Measurements from ENCODE around the gene SRXN1. TPM values are rescaled to one million over a fixed set of nuclear protein-coding genes. Genes with fewer than 3 reads are reported as not detected.

Gene SRXN1
- total RNA-seq, 1 donor from 2014 or later: 17.7 TPM

- no peak overlapping the region for H3K4me3 ChIP-seq (ENCODE audit: insufficient read depth, low read depth, low read length)
- TF ChIP-seq CTCF (IDR thresholded peaks at IDR 0.05; ENCODE audit: insufficient read depth, low read depth, low read length) (no peak), EZH2 (IDR thresholded peaks at IDR 0.05; ENCODE audit: insufficient read depth, low read length) (no peak)
- no peaks in the 10 kb centered on the region for H3K9me3 ChIP-seq (ENCODE audit: insufficient read depth, low read depth, low read length)
- FAIRE-seq: no peak
- no peak overlapping the region for H3K27ac ChIP-seq (ENCODE audit: low read depth, low read length)
- H3K27me3 ChIP-seq (ENCODE audit: insufficient read depth, low read length): peaks cover 45% of the 10 kb centered on the region
- no peaks in the 10 kb centered on the region for H4K20me1 ChIP-seq (ENCODE audit: insufficient read depth, low read length)
- Mint-ChIP-seq H3K27me3 (ENCODE audit: low read depth, unreplicated experiment) (peaks cover 38% of the 10 kb centered on the region), H3K4me1 (ENCODE audit: low read depth, unreplicated experiment) (peaks cover 15% of the 10 kb centered on the region), H3K4me3 (ENCODE audit: unreplicated experiment) (no peak overlapping the region), H3K9me3 (ENCODE audit: unreplicated experiment) (no peaks in the 10 kb centered on the region), H3K36me3 (ENCODE audit: low read depth, unreplicated experiment) (no peaks in the 10 kb centered on the region), H3K27ac (ENCODE audit: unreplicated experiment) (no peak overlapping the region)
- no peak overlapping the region for H2AFZ ChIP-seq (ENCODE audit: low read depth, low read length)
- H3K4me1 ChIP-seq (ENCODE audit: insufficient read depth, low read length): no peaks in the 10 kb centered on the region
- H3K9ac ChIP-seq (ENCODE audit: low read length): no peak overlapping the region
- H3K4me2 ChIP-seq (ENCODE audit: low read length): no peak overlapping the region
- H3K79me2 ChIP-seq (ENCODE audit: insufficient read depth, low read length): no peaks in the 10 kb centered on the region
- DNase-seq (ENCODE audit: low read depth): no peak
- no peaks in the 10 kb centered on the region for H3K36me3 ChIP-seq (ENCODE audit: insufficient read depth, low read length)
These were observed 12.3 kb upstream of the SRXN1 start for GRCh38 chr20:665276-665675.

DNA sequence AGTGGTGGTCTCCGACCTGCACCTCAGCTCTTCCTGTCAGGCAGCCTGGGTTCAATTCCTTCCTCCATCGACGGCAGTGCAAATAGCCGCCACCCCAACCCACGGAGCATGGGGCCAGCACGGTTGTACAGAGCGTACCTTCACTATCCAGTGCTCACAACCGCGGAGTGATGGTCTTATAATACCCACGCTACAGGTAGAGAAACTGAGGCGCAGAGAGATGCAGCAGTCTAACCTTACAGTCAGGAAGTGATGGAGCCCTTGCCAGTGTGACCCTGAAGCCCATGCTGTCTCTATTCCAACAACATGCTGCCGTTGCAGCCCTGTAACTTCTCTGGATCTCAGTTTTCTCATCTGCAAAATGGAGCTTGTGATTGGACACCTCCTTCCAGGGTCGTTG lies 11.6 kb upstream of the SRXN1 start:
- Mint-ChIP-seq H3K9me3 (ENCODE audit: unreplicated experiment) (no peaks in the 10 kb centered on the region), H3K27ac (ENCODE audit: unreplicated experiment) (no peak overlapping the region), H3K4me3 (ENCODE audit: unreplicated experiment) (no peak overlapping the region), H3K27me3 (ENCODE audit: low read depth, unreplicated experiment) (peaks cover 42% of the 10 kb centered on the region), H3K36me3 (ENCODE audit: low read depth, unreplicated experiment) (no peaks in the 10 kb centered on the region), H3K4me1 (ENCODE audit: low read depth, unreplicated experiment) (peaks cover 17% of the 10 kb centered on the region)
- Histone ChIP-seq H3K36me3 (ENCODE audit: insufficient read depth, low read length) (no peaks in the 10 kb centered on the region), H3K27me3 (ENCODE audit: insufficient read depth, low read length) (peaks cover 45% of the 10 kb centered on the region), H2AFZ (ENCODE audit: low read depth, low read length) (no peak overlapping the region), H3K27ac (ENCODE audit: low read depth, low read length) (no peak overlapping the region), H3K79me2 (ENCODE audit: insufficient read depth, low read length) (no peaks in the 10 kb centered on the region), H4K20me1 (ENCODE audit: insufficient read depth, low read length) (no peaks in the 10 kb centered on the region), H3K4me1 (ENCODE audit: insufficient read depth, low read length) (no peaks in the 10 kb centered on the region), H3K4me3 (ENCODE audit: insufficient read depth, low read depth, low read length) (no peak overlapping the region), H3K9ac (ENCODE audit: low read length) (no peak overlapping the region), H3K4me2 (ENCODE audit: low read length) (no peak overlapping the region), H3K9me3 (ENCODE audit: insufficient read depth, low read depth, low read length) (no peaks in the 10 kb centered on the region)
- TF ChIP-seq EZH2 (IDR thresholded peaks at IDR 0.05; ENCODE audit: insufficient read depth, low read length) (no peak), CTCF (IDR thresholded peaks at IDR 0.05; ENCODE audit: insufficient read depth, low read depth, low read length) (no peak)
- DNase-seq (ENCODE audit: low read depth) (no peak), FAIRE-seq (no peak)

DNA sequence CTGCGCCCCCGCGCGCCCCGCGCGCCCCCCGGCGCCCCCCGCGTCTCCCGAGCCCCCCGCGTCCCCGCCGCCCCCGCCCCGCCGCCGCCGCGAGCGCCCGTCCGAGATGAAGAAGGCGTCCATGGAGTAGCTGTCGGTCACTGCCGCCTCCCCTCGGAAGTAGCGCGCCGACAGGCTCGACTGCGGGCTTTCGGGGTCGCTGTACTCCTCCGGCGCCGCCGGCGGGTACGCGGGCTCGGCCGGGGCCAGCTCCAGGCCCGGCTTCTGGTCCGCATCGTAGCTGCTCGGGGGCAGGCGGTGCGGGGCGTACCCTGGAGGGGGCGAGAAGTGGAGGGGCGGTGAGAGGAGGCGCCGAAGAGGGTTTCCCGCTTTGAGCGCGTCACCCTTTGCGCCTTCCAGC lies 11.2 kb upstream of the SRXN1 start:
- H3K4me1 Mint-ChIP-seq (ENCODE audit: low read depth, unreplicated experiment): peaks cover 19% of the 10 kb centered on the region
- H3K27ac Mint-ChIP-seq (ENCODE audit: unreplicated experiment): no peak overlapping the region
- no peak for DNase-seq (ENCODE audit: low read depth)

More for the DNA sequence above, 11.2 kb upstream of the SRXN1 start:
- no peaks in the 10 kb centered on the region for H3K36me3 ChIP-seq (ENCODE audit: insufficient read depth, low read length)
- no peaks in the 10 kb centered on the region for H4K20me1 ChIP-seq (ENCODE audit: insufficient read depth, low read length)
- no peaks in the 10 kb centered on the region for H3K79me2 ChIP-seq (ENCODE audit: insufficient read depth, low read length)
- no peak overlapping the region for H3K9ac ChIP-seq (ENCODE audit: low read length)
- FAIRE-seq: no peak
- no peak overlapping the region for H3K27ac ChIP-seq (ENCODE audit: low read depth, low read length)
- H3K4me2 ChIP-seq (ENCODE audit: low read length): no peak overlapping the region
- Mint-ChIP-seq H3K27me3 (ENCODE audit: low read depth, unreplicated experiment) (peaks cover 41% of the 10 kb centered on the region), H3K9me3 (ENCODE audit: unreplicated experiment) (no peaks in the 10 kb centered on the region), H3K4me3 (ENCODE audit: unreplicated experiment) (no peak overlapping the region), H3K36me3 (ENCODE audit: low read depth, unreplicated experiment) (no peaks in the 10 kb centered on the region)
- no peaks in the 10 kb centered on the region for H3K9me3 ChIP-seq (ENCODE audit: insufficient read depth, low read depth, low read length)
- TF ChIP-seq EZH2 (IDR thresholded peaks at IDR 0.05; ENCODE audit: insufficient read depth, low read length) (no peak), CTCF (IDR thresholded peaks at IDR 0.05; ENCODE audit: insufficient read depth, low read depth, low read length) (no peak)
- peaks cover 45% of the 10 kb centered on the region for H3K27me3 ChIP-seq (ENCODE audit: insufficient read depth, low read length)
- no peaks in the 10 kb centered on the region for H3K4me1 ChIP-seq (ENCODE audit: insufficient read depth, low read length)
- H3K4me3 ChIP-seq (ENCODE audit: insufficient read depth, low read depth, low read length): no peak overlapping the region
- H2AFZ ChIP-seq (ENCODE audit: low read depth, low read length): no peak overlapping the region
